Activated B cell treated with CpG ODN at 0.5 μM for 24 hours (primary cell): ENCODE results near the gene BTNL9. TPM values are rescaled to one million over a fixed set of nuclear protein-coding genes. Genes with fewer than 3 reads are reported as not detected.

ENCODE experiments used
- ATAC-seq: fragments of 200-7000 bp; cut with Tn5 transposase; one replicate; pipeline ENCODE4 v1.10.0; 2021; ENCODE audit warnings: low read depth, mild to moderate bottlenecking, moderate library complexity
- CTCF ChIA-PET: fragments of 350-600 bp; sonication (Branson Sonifier 250); formaldehyde crosslinking; loops from one replicate; lab custom pipeline; 2021; ENCODE audit warnings: antibody characterized with exemption; lab: Charles Lee
- POLR2A ChIA-PET: fragments of 350-600 bp; sonication (Branson Sonifier 250); formaldehyde crosslinking; loops from one replicate; lab custom pipeline; 2021; ENCODE audit warnings: antibody characterized with exemption; lab: Charles Lee
- DNase-seq: peaks from one replicate; pipeline ENCODE4 v3.0.0; 2022
- H3K27ac Mint-ChIP-seq: one replicate; pipeline ENCODE4 v1.8.0; 2020; ENCODE audit warnings: mixed read lengths
- H3K27me3 Mint-ChIP-seq: one replicate; pipeline ENCODE4 v1.8.0; 2021; ENCODE audit warnings: mixed read lengths
- H3K36me3 Mint-ChIP-seq: one replicate; pipeline ENCODE4 v1.8.0; 2021; ENCODE audit warnings: low read depth, mixed read lengths
- H3K4me1 Mint-ChIP-seq: one replicate; pipeline ENCODE4 v1.8.0; 2021; ENCODE audit warnings: mixed read lengths
- H3K4me3 Mint-ChIP-seq: one replicate; pipeline ENCODE4 v1.8.0; 2020; ENCODE audit warnings: mild to moderate bottlenecking, mixed read lengths
- H3K9me3 Mint-ChIP-seq: one replicate; pipeline ENCODE4 v1.8.0; 2020; ENCODE audit warnings: mixed read lengths
- CTCF ChIP-seq: fragments of 200-600 bp; IDR thresholded peaks from one replicate; pipeline ENCODE4 v1.8.0; 2022; ENCODE audit warnings: antibody characterized with exemption, mild to moderate bottlenecking
- intact Hi-C: fragments of 100-400 bp; cut with micrococcal nuclease; formaldehyde crosslinking; loops from one replicate; pipeline ENCODE4 v1.15.1; 2024
- total RNA-seq: library from RNA; stranded (reverse); gene quantifications from 2 replicates; pipeline ENCODE4 v1.2.3, GENCODE V29; 2022

Gene BTNL9
- total RNA-seq, 1 donor from 2014 or later, result 27.6 TPM

GRCh38 chr5:181041043-181041442 is 977 bp downstream of the BTNL9 start:
- no peak overlapping the region for H3K27ac Mint-ChIP-seq

GRCh38 chr5:181042036-181042713 is 2.1 kb downstream of the BTNL9 start:
- peaks cover 4% of the 10 kb centered on the region for H3K27me3 Mint-ChIP-seq
- ChIA-PET CTCF (no interaction called here), POLR2A (no interaction called here)
- peaks cover 8% of the 10 kb centered on the region for H3K4me1 Mint-ChIP-seq
- no peaks in the 10 kb centered on the region for H3K36me3 Mint-ChIP-seq
- intact Hi-C loops, result no loop called here
- H3K4me3 Mint-ChIP-seq, result no peak overlapping the region
- no peak for TF ChIP-seq CTCF
- no peak for ATAC-seq
- H3K27ac Mint-ChIP-seq, result no peak overlapping the region
- H3K9me3 Mint-ChIP-seq, result no peaks in the 10 kb centered on the region
- no peak for DNase-seq

More at GRCh38 chr5:181041043-181041442, 977 bp downstream of the BTNL9 start:
- no peak for TF ChIP-seq CTCF
- no peak overlapping the region for H3K4me3 Mint-ChIP-seq
- ChIA-PET CTCF (no interaction called here), POLR2A (no interaction called here)
- peaks cover 4% of the 10 kb centered on the region for H3K27me3 Mint-ChIP-seq
- H3K9me3 Mint-ChIP-seq, result no peaks in the 10 kb centered on the region
- peaks cover 8% of the 10 kb centered on the region for H3K4me1 Mint-ChIP-seq
- H3K36me3 Mint-ChIP-seq, result no peaks in the 10 kb centered on the region
- no peak for DNase-seq
- ATAC-seq, result no peak
- intact Hi-C loops, result no loop called here

GRCh38 chr5:181042722-181043121 is 2.7 kb downstream of the BTNL9 start:
- ATAC-seq, result no peak
- ChIA-PET POLR2A (no interaction called here), CTCF (no interaction called here)
- DNase-seq, result no peak
- Mint-ChIP-seq H3K27me3 (peaks cover 6% of the 10 kb centered on the region), H3K4me3 (no peak overlapping the region), H3K9me3 (no peaks in the 10 kb centered on the region), H3K27ac (no peak overlapping the region), H3K4me1 (peaks cover 8% of the 10 kb centered on the region), H3K36me3 (no peaks in the 10 kb centered on the region)
- no peak for TF ChIP-seq CTCF
- intact Hi-C loops, result no loop called here

GRCh38 chr5:181043285-181044092 is 3.4 kb downstream of the BTNL9 start:
- intact Hi-C loops, result no loop called here
- ChIA-PET CTCF (no interaction called here), POLR2A (no interaction called here)
- Mint-ChIP-seq H3K4me3 (no peak overlapping the region), H3K9me3 (no peaks in the 10 kb centered on the region), H3K36me3 (no peaks in the 10 kb centered on the region), H3K27me3 (peaks cover 13% of the 10 kb centered on the region), H3K4me1 (peaks cover 8% of the 10 kb centered on the region), H3K27ac (no peak overlapping the region)
- ATAC-seq (no peak), DNase-seq (no peak)
- TF ChIP-seq CTCF, result no peak

GRCh38 chr5:181044093-181044599 is 4.1 kb downstream of the BTNL9 start:
- no peak for TF ChIP-seq CTCF
- no peak for DNase-seq
- CTCF ChIA-PET, result no interaction called here
- H3K4me3 Mint-ChIP-seq, result no peak overlapping the region
- H3K27me3 Mint-ChIP-seq, result peaks cover 13% of the 10 kb centered on the region
- H3K27ac Mint-ChIP-seq, result no peak overlapping the region
- no peak for ATAC-seq
- H3K36me3 Mint-ChIP-seq, result no peaks in the 10 kb centered on the region
- POLR2A ChIA-PET, result no interaction called here
- H3K4me1 Mint-ChIP-seq, result peaks cover 8% of the 10 kb centered on the region
- intact Hi-C loops, result no loop called here
- no peaks in the 10 kb centered on the region for H3K9me3 Mint-ChIP-seq
